ENCODE measurements around the gene NRXN3.
"Not testable (repeated sequence)": the region's sequence is repeated elsewhere in the genome, so short reads cannot be mapped to it uniquely, and the experiment has no call there.

Gene NRXN3

DNA sequence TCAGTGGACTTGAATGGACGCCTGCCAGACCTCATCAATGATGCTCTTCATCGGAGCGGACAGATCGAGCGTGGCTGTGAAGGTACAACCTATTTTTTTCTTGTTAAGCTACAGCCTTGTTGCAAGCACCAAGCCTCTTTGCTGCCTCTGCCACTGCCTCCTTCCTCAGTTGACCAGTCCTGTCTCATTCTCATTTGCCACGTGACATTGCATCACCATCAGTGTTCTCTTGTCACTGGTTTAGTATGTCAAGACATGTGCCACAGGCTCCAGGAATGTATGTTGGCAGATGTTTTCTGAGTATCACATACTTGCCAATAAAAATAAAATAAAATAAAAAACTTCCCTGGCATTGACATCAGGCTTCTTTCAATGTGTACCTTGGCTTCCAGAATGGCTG lies 798.1 kb downstream of the NRXN3 start:
- no peak for DNase-seq

GRCh38 chr14:78970677-78971076 lies 800.5 kb downstream of the NRXN3 start:
- no peak for DNase-seq

GRCh38 chr14:78972440-78972839 lies 802.3 kb downstream of the NRXN3 start:
- DNase-seq: no peak

- DNase-seq: peak; percentile 76
Observed at GRCh38 chr14:78974691-78975090, 804.5 kb downstream of the NRXN3 start.

GRCh38 chr14:78975734-78976133 lies 805.6 kb downstream of the NRXN3 start:
- DNase-seq: no peak

GRCh38 chr14:78978896-78979295 lies 808.7 kb downstream of the NRXN3 start:
- DNase-seq: no peak

GRCh38 chr14:78982551-78982950 lies 812.4 kb downstream of the NRXN3 start:
- DNase-seq: no peak

GRCh38 chr14:78983126-78983525 lies 813.0 kb downstream of the NRXN3 start:
- DNase-seq: peak; percentile 85

- DNase-seq: peak; percentile 68
Observed at GRCh38 chr14:78985668-78986381, 815.7 kb downstream of the NRXN3 start.

DNA sequence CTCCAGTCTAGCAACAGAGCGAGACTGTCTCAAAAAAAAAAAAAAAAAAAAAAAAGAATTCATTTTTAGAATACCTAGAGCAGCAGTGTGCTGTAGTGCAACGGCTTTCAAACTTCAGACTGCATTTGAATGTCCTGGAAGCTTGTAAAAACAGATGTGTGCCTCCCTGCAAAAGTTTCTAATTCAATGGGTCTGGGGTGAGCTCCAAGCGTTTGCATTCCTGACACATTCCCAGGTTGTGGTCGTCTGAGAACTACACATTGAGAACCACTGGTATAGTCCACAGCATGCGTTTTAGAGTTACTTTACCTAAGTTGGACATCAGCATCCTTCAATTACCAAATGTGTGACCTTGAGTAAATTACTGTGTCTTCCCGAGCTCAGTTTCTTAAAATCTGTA lies 816.8 kb downstream of the NRXN3 start:
- no peak for DNase-seq

GRCh38 chr14:78989221-78989620 lies 819.0 kb downstream of the NRXN3 start:
- DNase-seq: no peak

DNA sequence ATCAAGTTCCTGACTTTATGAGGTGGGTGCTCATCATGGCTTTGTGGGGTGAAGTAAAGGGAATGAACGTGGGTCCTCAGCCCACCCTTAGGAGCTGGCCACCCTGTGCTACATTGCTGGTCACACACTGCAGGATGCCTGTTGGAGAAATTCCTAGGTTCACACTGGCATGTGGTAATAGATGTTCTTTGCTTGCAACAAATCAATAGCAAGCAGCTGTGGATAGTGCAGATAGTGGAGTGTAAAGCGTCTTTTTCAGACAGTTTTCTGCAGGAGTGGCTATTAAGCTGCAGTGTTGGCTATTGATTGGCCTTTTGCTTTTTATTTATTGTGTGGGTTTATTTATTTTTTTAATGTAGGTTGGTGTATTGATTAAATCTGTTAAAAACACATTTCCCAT lies 822.7 kb downstream of the NRXN3 start:
- no peak for DNase-seq

DNA sequence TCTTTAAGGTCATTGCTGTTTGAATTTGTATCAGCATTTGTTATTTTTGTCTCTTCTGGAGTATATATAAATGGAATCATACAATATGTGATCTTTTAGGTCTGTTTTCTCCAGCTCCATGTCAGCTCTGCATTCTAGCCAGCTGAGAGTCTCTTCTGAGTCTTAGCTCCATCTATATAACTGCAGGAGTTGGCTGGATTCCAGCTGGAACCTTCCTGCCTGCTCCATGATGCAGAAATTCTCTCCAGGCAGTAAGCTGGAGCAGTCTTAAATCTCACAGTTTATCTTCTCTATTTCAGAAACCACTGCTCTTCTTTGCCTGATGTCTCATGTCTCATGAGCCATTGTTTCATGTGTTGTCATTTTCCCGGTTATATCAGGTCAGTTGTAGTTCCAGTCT lies 827.6 kb downstream of the NRXN3 start:
- DNase-seq: peak; percentile 59

DNA sequence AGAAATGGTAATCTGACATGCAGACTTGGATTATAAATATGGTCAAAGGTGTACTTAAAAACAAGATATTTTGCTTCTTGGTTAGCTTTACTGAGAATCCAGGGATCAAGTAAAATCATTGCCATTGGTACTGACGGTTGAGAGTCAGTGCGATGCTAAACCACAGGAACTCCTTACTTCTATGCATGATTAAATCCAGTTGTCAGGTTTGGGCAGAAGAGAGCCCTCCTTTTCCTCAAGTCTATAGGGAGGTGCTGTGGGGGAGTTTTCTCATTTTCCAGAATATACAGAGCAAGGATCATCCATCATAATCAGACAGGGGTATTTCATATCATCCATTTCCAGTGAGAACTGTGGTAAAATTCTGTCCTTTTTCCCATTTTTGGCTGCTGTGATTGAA lies 839.1 kb downstream of the NRXN3 start:
- peak; percentile 12 for DNase-seq

DNA sequence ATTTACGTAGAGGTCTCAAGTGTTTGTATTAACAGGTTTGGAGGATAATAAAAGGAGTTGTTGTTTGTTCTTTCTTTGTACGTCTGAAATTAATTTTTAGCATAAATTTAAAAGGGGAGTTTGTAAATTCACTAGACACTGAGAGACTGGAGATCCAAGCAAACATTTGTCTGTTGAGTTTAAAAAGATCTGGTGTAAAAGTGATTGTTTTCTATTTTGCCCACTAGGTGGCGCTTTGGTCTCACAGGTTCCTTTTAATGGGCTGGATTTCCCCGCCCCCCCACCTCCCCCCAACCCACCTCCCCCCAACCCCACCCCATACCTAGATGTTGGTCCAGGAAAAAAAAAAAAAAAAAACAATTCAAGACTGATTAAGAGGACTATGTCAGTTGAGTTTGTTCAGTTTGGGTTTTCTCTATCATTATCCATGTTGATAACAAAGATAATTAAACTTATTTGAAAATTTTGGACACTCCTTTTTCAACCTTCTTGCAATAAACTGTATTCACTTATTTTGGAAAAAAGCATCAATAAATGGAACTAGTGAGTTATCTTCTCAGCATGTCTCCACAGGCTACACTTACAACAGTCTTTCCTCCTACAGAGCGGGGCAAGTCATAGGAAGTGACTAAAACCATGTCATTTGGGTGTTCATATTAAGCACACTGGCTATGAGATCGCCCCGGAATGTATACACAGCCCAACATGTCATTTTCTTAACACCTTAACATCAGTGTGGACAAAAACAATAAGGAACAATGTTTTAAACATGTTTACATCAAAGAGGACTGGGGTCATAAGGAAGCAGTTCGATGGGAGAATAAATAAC lies 841.1 kb downstream of the NRXN3 start:
- peak; percentile 84 for DNase-seq

- peak; percentile 67 for DNase-seq
Observed at GRCh38 chr14:79011920-79012204, 841.7 kb downstream of the NRXN3 start.

- DNase-seq: peak; percentile 95
Observed at GRCh38 chr14:79016828-79017505, 846.8 kb downstream of the NRXN3 start.

GRCh38 chr14:79017561-79017960 lies 847.4 kb downstream of the NRXN3 start:
- DNase-seq: no peak

- DNase-seq: peak; percentile 70
Observed at GRCh38 chr14:79018836-79019235, 848.7 kb downstream of the NRXN3 start.

GRCh38 chr14:79019898-79020297 lies 849.7 kb downstream of the NRXN3 start:
- DNase-seq: not testable (repeated sequence)

DNA sequence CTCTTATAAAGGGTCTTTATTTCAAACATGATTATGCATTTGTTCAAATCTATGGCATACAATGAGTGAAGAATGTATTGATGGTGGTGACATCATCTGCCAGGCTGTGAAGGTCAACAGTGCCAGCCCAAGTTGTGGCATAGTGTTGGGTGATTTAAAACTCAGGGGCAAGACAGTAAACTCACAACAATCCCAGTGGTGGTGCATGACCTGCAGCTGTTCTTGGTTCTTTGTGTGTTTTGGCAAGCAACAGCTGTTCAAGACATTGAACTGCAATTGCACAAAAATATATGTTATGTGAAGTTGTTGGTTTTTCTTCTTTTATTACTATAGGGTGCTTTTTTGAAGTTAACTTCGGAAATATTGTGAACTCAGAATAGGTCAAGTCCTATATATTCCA lies 851.6 kb downstream of the NRXN3 start:
- no peak for DNase-seq

GRCh38 chr14:79027138-79027537 lies 857.0 kb downstream of the NRXN3 start:
- DNase-seq: no peak

DNA sequence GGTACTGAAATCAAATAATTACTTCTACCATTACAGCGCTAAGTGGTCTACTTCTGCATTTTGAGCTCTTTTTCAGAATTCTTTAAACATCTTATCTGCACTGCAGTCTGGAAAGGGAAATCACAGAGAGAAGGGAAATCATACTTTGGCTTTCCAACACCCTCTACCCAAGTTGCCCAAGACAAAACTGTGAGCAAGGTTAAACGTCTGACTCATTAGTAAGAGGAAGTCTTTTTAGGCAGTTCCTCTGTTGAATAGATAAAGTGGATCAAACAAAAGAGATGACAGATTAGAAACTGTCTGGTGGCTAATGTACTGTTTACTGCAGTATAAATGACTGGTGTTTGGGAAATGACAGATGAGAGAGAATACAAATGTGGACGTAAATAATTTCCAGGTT lies 858.1 kb downstream of the NRXN3 start:
- DNase-seq: no peak

GRCh38 chr14:79036441-79036840 lies 866.3 kb downstream of the NRXN3 start:
- DNase-seq: no peak

All from fibroblast of skin of right biceps (primary cell).